ENCODE measurements around the gene OXNAD1.

DNA sequence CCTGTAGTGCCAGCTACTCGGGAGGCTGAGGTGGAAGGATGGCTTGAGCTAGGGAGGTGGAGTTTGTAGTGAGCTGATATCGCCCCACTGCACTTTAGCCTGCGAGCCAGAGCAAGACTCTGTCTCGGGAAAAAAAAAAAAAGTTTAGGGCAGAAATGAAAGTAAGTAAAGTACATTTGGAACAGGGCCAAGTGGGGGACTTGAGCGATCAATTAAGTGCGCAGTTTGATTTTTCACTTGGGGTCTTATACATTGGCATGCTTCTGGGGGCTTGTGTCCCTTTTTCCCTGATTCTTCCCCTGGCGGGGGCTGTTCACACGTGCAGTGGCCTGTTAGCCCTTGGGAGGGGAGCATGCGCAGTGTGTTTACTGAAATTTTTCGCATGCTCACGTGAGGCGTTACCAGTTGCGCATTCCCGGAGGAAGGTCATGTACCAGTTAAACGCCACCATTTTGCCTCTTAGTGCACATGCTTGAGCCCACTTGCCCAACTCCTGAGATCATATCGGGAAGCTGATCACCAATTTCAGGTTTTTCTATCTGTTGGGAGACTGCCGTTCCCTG, 48.6 kb upstream of the OXNAD1 start:
- TF ChIP-seq, protein P1, sequence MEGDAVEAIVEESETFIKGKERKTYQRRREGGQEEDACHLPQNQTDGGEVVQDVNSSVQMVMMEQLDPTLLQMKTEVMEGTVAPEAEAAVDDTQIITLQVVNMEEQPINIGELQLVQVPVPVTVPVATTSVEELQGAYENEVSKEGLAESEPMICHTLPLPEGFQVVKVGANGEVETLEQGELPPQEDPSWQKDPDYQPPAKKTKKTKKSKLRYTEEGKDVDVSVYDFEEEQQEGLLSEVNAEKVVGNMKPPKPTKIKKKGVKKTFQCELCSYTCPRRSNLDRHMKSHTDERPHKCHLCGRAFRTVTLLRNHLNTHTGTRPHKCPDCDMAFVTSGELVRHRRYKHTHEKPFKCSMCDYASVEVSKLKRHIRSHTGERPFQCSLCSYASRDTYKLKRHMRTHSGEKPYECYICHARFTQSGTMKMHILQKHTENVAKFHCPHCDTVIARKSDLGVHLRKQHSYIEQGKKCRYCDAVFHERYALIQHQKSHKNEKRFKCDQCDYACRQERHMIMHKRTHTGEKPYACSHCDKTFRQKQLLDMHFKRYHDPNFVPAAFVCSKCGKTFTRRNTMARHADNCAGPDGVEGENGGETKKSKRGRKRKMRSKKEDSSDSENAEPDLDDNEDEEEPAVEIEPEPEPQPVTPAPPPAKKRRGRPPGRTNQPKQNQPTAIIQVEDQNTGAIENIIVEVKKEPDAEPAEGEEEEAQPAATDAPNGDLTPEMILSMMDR (IDR thresholded peaks at IDR 0.05) = no peak
- TF ChIP-seq POLR2A (IDR thresholded peaks at IDR 0.05) = no peak

Data from body of pancreas (tissue), 4 donors.